Measurements from ENCODE around the gene KMO.

The KMO gene

GRCh38 chr1:241635556-241636152 is 103.5 kb downstream of the KMO start:
- Mint-ChIP-seq H3K9me3 (no peaks in the 10 kb centered on the region), H3K4me1 (ENCODE audit: low read depth) (peaks cover 33% of the 10 kb centered on the region), H3K4me3 (no peak overlapping the region), H3K27ac (no peak overlapping the region), H3K36me3 (ENCODE audit: low read depth) (peaks cover 23% of the 10 kb centered on the region), H3K27me3 (ENCODE audit: low read depth) (no peaks in the 10 kb centered on the region)
- DNase-seq (ENCODE audit: low spot score), result no peak

- Mint-ChIP-seq H3K9me3 (no peaks in the 10 kb centered on the region), H3K4me3 (no peak overlapping the region)
Observed at GRCh38 chr1:241636291-241636690, 104.1 kb downstream of the KMO start.

DNA sequence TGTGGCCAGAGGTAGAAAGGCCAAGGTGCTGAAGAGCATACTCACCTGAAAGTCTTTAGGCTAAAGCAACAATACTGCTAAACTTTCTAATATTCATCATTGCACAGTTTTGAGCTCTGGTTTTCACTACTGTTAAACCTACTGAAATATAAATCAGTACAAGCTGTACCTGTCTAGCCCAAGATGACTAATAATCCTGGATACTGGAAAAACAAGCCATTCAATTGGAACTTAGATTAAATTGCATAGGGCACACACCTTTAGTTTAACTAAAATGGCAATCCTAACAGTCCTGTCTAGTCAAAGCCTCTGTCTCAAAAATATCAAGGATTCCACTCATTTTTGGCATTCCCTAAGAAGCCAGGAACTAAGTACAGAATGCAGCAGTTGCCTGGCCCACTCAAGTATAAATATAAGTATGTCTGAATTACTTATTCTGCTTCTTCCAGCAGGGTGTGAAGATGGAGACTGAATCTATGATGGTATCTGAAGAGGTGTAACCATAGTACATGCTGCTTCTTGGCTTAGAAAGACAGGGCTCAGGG is 104.9 kb downstream of the KMO start:
- H3K36me3 Mint-ChIP-seq (ENCODE audit: low read depth), result peaks cover 22% of the 10 kb centered on the region
- no peaks in the 10 kb centered on the region for H3K27me3 Mint-ChIP-seq (ENCODE audit: low read depth)
- no peak overlapping the region for H3K27ac Mint-ChIP-seq
- H3K4me1 Mint-ChIP-seq (ENCODE audit: low read depth), result peaks cover 34% of the 10 kb centered on the region
- DNase-seq (ENCODE audit: low spot score), result no peak
- H3K9me3 Mint-ChIP-seq, result peaks cover 3% of the 10 kb centered on the region
- peak overlapping the region; percentile 67 for H3K4me3 Mint-ChIP-seq

More at GRCh38 chr1:241636291-241636690, 104.1 kb downstream of the KMO start:
- Mint-ChIP-seq H3K4me1 (ENCODE audit: low read depth) (peaks cover 34% of the 10 kb centered on the region), H3K36me3 (ENCODE audit: low read depth) (peaks cover 23% of the 10 kb centered on the region), H3K27ac (no peak overlapping the region), H3K27me3 (ENCODE audit: low read depth) (no peaks in the 10 kb centered on the region)
- DNase-seq (ENCODE audit: low spot score), result no peak

DNA sequence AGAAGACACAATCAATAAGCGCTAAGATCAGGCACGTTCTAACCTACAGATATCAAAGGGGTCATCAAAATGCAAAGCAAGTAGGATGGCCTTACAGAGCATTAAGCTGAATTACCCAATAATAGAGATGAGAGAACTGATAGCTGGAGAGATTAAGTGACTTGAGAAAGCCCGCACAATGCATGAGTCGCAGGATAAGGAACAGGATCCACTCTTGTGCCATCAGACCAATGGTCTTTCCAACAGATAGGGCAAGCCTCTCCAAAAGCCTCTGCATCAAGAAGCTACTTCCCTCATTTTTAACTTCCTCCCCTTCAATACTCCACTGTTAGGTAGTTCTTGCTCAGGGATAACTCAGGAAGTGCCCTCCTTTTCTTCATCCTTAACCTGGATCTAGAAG is 105.4 kb downstream of the KMO start:
- Mint-ChIP-seq H3K4me3 (peak overlapping the region; percentile 67), H3K27ac (peak overlapping the region; percentile 5), H3K27me3 (ENCODE audit: low read depth) (no peaks in the 10 kb centered on the region), H3K9me3 (peaks cover 8% of the 10 kb centered on the region), H3K36me3 (ENCODE audit: low read depth) (peaks cover 18% of the 10 kb centered on the region), H3K4me1 (ENCODE audit: low read depth) (peaks cover 34% of the 10 kb centered on the region)
- DNase-seq (ENCODE audit: low spot score), result no peak

- Mint-ChIP-seq H3K9me3 (peaks cover 9% of the 10 kb centered on the region), H3K27ac (peak overlapping the region; percentile 5), H3K4me3 (peak overlapping the region; percentile 67), H3K4me1 (ENCODE audit: low read depth) (peaks cover 34% of the 10 kb centered on the region), H3K27me3 (ENCODE audit: low read depth) (no peaks in the 10 kb centered on the region), H3K36me3 (ENCODE audit: low read depth) (peaks cover 19% of the 10 kb centered on the region)
- DNase-seq (ENCODE audit: low spot score), result no peak
Observed at GRCh38 chr1:241638099-241638682, 106.0 kb downstream of the KMO start.

DNA sequence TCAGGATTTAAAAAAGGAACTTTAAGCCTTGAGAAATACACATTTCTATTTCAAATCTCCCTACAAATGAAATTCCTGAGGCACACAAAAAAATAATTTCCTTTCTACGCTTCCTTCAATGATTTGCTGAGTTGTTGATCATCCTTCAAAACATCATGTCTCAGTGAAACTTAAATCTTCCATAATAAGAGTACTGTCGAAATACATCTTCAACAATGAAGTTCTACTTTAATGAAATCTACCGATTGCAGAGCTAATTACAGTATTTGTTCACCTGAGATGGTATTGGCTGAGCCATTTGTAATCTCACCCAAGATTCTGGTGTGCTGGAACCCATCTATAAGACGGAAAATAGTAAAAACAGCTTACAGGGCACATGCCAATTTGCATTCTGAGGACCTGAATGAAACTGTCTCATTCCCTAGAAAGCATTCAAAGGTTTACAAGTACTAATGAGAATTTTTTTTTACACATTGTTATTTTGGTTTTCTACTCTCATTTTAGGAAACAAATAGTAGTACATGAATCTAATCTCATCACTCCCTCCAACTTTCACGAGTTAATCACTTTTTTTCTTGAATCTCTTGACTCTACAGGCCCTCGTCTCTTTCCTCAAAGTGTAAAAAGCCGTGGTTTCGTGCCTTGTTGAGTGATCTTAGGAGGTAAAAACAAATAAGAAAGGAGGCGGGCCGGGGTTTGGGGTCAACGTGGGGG is 106.9 kb downstream of the KMO start:
- Mint-ChIP-seq H3K4me3 (peak overlapping the region; percentile 76), H3K36me3 (ENCODE audit: low read depth) (peaks cover 19% of the 10 kb centered on the region), H3K27me3 (ENCODE audit: low read depth) (no peaks in the 10 kb centered on the region), H3K27ac (peak overlapping the region; percentile 93), H3K9me3 (peaks cover 9% of the 10 kb centered on the region), H3K4me1 (ENCODE audit: low read depth) (peaks cover 37% of the 10 kb centered on the region)
- DNase-seq (ENCODE audit: low spot score), result no peak

GRCh38 chr1:241639623-241640148 is 107.5 kb downstream of the KMO start:
- Mint-ChIP-seq H3K36me3 (ENCODE audit: low read depth) (peaks cover 14% of the 10 kb centered on the region), H3K27ac (peak overlapping the region; percentile 93), H3K9me3 (peaks cover 9% of the 10 kb centered on the region), H3K4me3 (peak overlapping the region; percentile 76), H3K4me1 (ENCODE audit: low read depth) (peaks cover 37% of the 10 kb centered on the region), H3K27me3 (ENCODE audit: low read depth) (no peaks in the 10 kb centered on the region)
- peak; percentile 16 for DNase-seq (ENCODE audit: low spot score)

- Mint-ChIP-seq H3K27me3 (ENCODE audit: low read depth) (no peaks in the 10 kb centered on the region), H3K4me1 (ENCODE audit: low read depth) (peaks cover 31% of the 10 kb centered on the region), H3K36me3 (ENCODE audit: low read depth) (peaks cover 8% of the 10 kb centered on the region), H3K9me3 (peaks cover 9% of the 10 kb centered on the region), H3K27ac (peak within 1 kb of the TSS; percentile 93), H3K4me3 (peak within 1 kb of the TSS; percentile 76)
- peak; percentile 92 for DNase-seq (ENCODE audit: low spot score)
Observed at GRCh38 chr1:241640149-241640866, 108.1 kb downstream of the KMO start, which contains the start of the genes CHML and OPN3. TSS of gene CHML (minus strand) at chr1:241640369. CDS start at chr1:241635766, 4,603 bp downstream. TSS of gene OPN3 (minus strand) at chr1:241640369. CDS start at chr1:241640254, 115 bp downstream.

DNA sequence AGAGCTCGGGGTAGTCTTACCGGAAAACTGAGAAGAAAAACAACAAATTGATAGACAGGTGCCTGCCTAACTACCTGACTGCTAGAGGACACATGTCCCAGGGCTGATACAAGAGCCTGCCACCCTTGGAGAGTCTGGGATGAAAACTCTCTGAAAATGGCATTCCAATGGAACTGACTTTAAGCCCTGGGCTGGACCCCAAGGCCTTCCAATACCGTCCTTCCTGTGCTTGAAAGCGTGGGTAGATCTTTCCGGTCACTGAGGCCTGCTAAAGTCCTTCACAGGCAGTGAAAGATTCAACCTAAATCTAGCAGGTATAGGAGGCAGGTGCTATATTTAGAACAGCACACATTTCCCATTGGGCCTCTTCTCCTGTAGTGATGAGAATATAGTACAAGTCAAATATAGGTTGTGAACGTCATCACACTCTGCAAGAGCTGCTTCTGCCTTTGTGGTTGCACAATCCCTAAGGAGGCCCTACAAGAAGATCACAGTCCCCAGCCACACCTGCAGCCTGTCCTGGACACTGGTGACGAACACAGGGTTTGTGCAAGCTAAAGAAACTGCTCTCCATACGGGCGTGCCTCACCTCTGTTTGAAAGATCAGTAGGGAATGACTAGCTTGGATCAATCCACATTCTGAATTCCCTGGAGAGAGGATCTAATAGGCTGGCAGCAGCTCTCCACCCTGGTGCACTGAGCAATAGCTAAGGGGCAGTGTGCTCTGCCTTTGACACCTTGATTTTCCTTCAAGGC is 108.9 kb downstream of the KMO start:
- Mint-ChIP-seq H3K4me3 (peak overlapping the region; percentile 76), H3K4me1 (ENCODE audit: low read depth) (peaks cover 29% of the 10 kb centered on the region), H3K36me3 (ENCODE audit: low read depth) (peaks cover 4% of the 10 kb centered on the region), H3K27ac (peak overlapping the region; percentile 84), H3K27me3 (ENCODE audit: low read depth) (no peaks in the 10 kb centered on the region), H3K9me3 (peaks cover 9% of the 10 kb centered on the region)
- DNase-seq (ENCODE audit: low spot score), result no peak

- peaks cover 9% of the 10 kb centered on the region for H3K9me3 Mint-ChIP-seq
- no peak for DNase-seq (ENCODE audit: low spot score)
Observed at GRCh38 chr1:241641773-241642592, 109.8 kb downstream of the KMO start.

DNA sequence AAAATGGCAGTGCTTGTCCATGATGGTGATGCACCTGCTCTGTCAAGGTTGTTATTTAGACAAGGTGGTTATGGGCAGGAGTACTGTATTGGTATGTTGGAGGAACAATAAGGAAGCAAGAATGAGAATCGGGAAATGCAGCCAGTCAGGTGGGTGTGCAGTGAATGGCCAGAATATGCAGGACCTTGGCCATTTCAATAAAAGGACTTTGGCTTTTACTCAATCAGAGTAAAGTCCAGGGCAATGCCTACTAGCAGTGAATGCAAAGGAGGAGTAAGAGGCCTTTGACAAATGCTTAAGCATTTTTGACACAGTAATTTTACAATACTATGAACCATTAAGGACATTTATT is 110.4 kb downstream of the KMO start:
- Mint-ChIP-seq H3K4me3 (no peak overlapping the region), H3K4me1 (ENCODE audit: low read depth) (peaks cover 17% of the 10 kb centered on the region), H3K9me3 (peaks cover 9% of the 10 kb centered on the region), H3K27me3 (ENCODE audit: low read depth) (no peaks in the 10 kb centered on the region), H3K36me3 (ENCODE audit: low read depth) (peaks cover 1% of the 10 kb centered on the region), H3K27ac (no peak overlapping the region)
- no peak for DNase-seq (ENCODE audit: low spot score)

More at GRCh38 chr1:241641773-241642592, 109.8 kb downstream of the KMO start:
- Mint-ChIP-seq H3K27ac (no peak overlapping the region), H3K4me3 (no peak overlapping the region), H3K4me1 (ENCODE audit: low read depth) (peaks cover 23% of the 10 kb centered on the region), H3K36me3 (ENCODE audit: low read depth) (peaks cover 1% of the 10 kb centered on the region), H3K27me3 (ENCODE audit: low read depth) (no peaks in the 10 kb centered on the region)

GRCh38 chr1:241644259-241644658 is 112.1 kb downstream of the KMO start:
- Mint-ChIP-seq H3K27me3 (ENCODE audit: low read depth) (peaks cover 2% of the 10 kb centered on the region), H3K27ac (no peak overlapping the region), H3K4me1 (ENCODE audit: low read depth) (peaks cover 5% of the 10 kb centered on the region), H3K4me3 (no peak overlapping the region), H3K36me3 (ENCODE audit: low read depth) (peaks cover 1% of the 10 kb centered on the region), H3K9me3 (peaks cover 9% of the 10 kb centered on the region)
- DNase-seq (ENCODE audit: low spot score), result no peak

Data from T-helper 2 cell treated with Interferon-gamma antibody and Interleukin-4, amounts not matched to agents 5 μg/mL and 100 μg/mL, for 36 hours (primary cell).